ENCODE data around the gene RNU11.
"Not testable (repeated sequence)": the region's sequence is repeated elsewhere in the genome, so short reads cannot be mapped to it uniquely, and the experiment has no call there.

RNU11 gene

GRCh38 chr1:28666806-28667205, 18.4 kb downstream of the RNU11 start:
- no peak for DNase-seq

GRCh38 chr1:28668191-28668955, 20.0 kb downstream of the RNU11 start, which contains the start of gene GMEB1:
GMEB1 (plus strand) TSS chr1:28668784; CDS start chr1:28683613, 14,829 bp downstream.
- peak; percentile 86 for DNase-seq

GRCh38 chr1:28668956-28669723, 20.7 kb downstream of the RNU11 start:
- DNase-seq = peak; percentile 57

- no peak for DNase-seq
Observed at GRCh38 chr1:28671254-28671780, 22.9 kb downstream of the RNU11 start.

GRCh38 chr1:28672971-28673370, 24.6 kb downstream of the RNU11 start:
- not testable (repeated sequence) for DNase-seq

- DNase-seq = no peak
Observed at GRCh38 chr1:28675924-28676257, 27.5 kb downstream of the RNU11 start.

GRCh38 chr1:28680151-28680550, 31.8 kb downstream of the RNU11 start:
- DNase-seq = no peak

GRCh38 chr1:28682840-28683239, 34.4 kb downstream of the RNU11 start:
- no peak for DNase-seq

GRCh38 chr1:28684937-28685336, 36.5 kb downstream of the RNU11 start:
- DNase-seq = no peak

- not testable (repeated sequence) for DNase-seq
Observed at GRCh38 chr1:28691627-28692026, 43.2 kb downstream of the RNU11 start.

All from activated CD4-positive, CD25-positive, alpha-beta regulatory T cell treated with anti-CD3 and anti-CD28 coated beads, Interleukin-2, amount 50 U/mL, for 72 hours (primary cell).